Measurements from ENCODE around the gene OSTN. TPM values are rescaled to one million over a fixed set of nuclear protein-coding genes. Genes with fewer than 3 reads are reported as not detected.

The OSTN gene, protein sequence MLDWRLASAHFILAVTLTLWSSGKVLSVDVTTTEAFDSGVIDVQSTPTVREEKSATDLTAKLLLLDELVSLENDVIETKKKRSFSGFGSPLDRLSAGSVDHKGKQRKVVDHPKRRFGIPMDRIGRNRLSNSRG
- 0.92 TPM for total RNA-seq

DNA sequence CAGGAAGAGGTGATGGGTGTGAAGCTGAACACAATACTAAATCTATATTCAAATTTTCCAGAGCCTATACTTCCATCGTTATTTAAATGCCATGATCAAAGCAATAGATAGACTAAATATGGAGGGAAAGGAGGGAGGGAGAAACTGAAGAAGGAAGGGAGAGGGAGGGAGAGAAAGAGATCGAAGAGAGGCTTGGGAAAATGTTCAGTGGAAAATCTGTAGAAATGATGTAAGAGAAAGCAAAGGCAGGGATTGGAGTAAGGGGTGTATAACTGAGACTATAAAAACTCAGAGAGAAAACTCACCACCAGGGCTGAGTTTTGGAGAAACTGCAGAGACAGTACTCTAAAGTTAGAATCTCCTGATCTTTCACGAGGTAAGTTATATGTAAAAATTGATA lies at the start of gene OSTN:
Gene OSTN (plus strand): TSS at position 310 of the 400 bp plus-strand sequence. CDS start 13,292 bp downstream, outside the sequence.

Other genes with a start within 250 kb of the OSTN start
- 72.0 TPM for gene CCDC50, start 130.2 kb downstream of the OSTN start, total RNA-seq
- not detected for gene UTS2B, start 131.3 kb downstream of the OSTN start, total RNA-seq